ENCODE results near the gene ABCD3. TPM values are rescaled to one million over a fixed set of nuclear protein-coding genes. Genes with fewer than 3 reads are reported as not detected.
"Not testable (repeated sequence)": the region's sequence is repeated elsewhere in the genome, so short reads cannot be mapped to it uniquely, and the experiment has no call there.

ABCD3 gene
- total and polyA plus RNA-seq, 2 of the 8 experiments (the other 6 are each of a cell fraction or from before 2014, with no cell fraction given): 6.6 to 29.4 TPM

GRCh38 chr1:94445733-94446132 is 27.5 kb downstream of the ABCD3 start:
- POLR2A ChIA-PET (ENCODE audit: partially characterized antibody); H3K27me3 ChIP-seq (replicated peaks in 1 of 4; ENCODE audit: control insufficient read depth in 3 of 4, extremely low read depth in 1 of 4, insufficient read depth in 3 of 4, low read length in 3 of 4); H4K91ac ChIP-seq (replicated peaks; ENCODE audit: insufficient read length, low read length); H3K56ac ChIP-seq (replicated peaks; ENCODE audit: insufficient read length, low read depth, low read length); H3K23me2 ChIP-seq (ENCODE audit: low read depth, low read length); H3K4ac ChIP-seq (replicated peaks; ENCODE audit: insufficient read length, low read depth, low read length); H3K79me1 ChIP-seq (ENCODE audit: low read depth, low read length); H3K4me1 ChIP-seq (replicated peaks in 1 of 4; ENCODE audit: control insufficient read depth in 3 of 4, insufficient read depth in 4 of 4, low read length in 3 of 4); CTCF ChIA-PET (ENCODE audit: partially characterized antibody); H2BK12ac ChIP-seq (ENCODE audit: low read depth, low read length); H3K27ac ChIP-seq (ENCODE audit: low read depth, low read length); H2BK5ac ChIP-seq (ENCODE audit: low read depth, low read length); H3K9ac ChIP-seq (replicated peaks in 1 of 4; ENCODE audit: extremely low read depth in 1 of 4, low read depth in 3 of 4, low read length in 3 of 4); H3K18ac ChIP-seq (ENCODE audit: extremely low read depth, low read length); H3K4me3 ChIP-seq (ENCODE audit: extremely low read depth in 1 of 4, insufficient read depth in 2 of 4, low read depth in 3 of 4, low read length in 4 of 4); H3K14ac ChIP-seq (ENCODE audit: insufficient read length); H4K8ac ChIP-seq (ENCODE audit: extremely low read depth, insufficient read depth, low read length); H2AK5ac ChIP-seq (ENCODE audit: low read depth, low read length); H4K5ac ChIP-seq (ENCODE audit: insufficient read length, low read depth, low read length); H4K20me1 ChIP-seq (replicated peaks in 1 of 2; ENCODE audit: control insufficient read depth in 1 of 2, insufficient read depth in 2 of 2, low read length in 2 of 2); H3K4me2 ChIP-seq (ENCODE audit: insufficient read depth in 1 of 2, low read depth in 2 of 2, low read length in 2 of 2); H2BK15ac ChIP-seq (ENCODE audit: low read length); H2BK120ac ChIP-seq (replicated peaks; ENCODE audit: low read depth, low read length); H3K23ac ChIP-seq (ENCODE audit: insufficient read length); H2AFZ ChIP-seq (ENCODE audit: low read length); H2BK20ac ChIP-seq (ENCODE audit: low read length); FAIRE-seq; DNase-seq (ENCODE audit: low read depth in 1 of 2, low spot score in 2 of 2): not testable (repeated sequence)
- Histone ChIP-seq H3K79me2 (ENCODE audit: control insufficient read depth in 1 of 2, insufficient read depth in 2 of 2, low read length in 2 of 2) (peaks cover 0 to 36% of the 10 kb centered on the region in 2 experiments; a peak in 2 of 4 replicates), H3K9me3 (ENCODE audit: insufficient read depth in 2 of 2, low read depth in 1 of 2, low read length in 1 of 2) (peaks cover 35 to 40% of the 10 kb centered on the region in 2 experiments), H3K36me3 (ENCODE audit: control insufficient read depth in 2 of 4, insufficient read depth in 4 of 4, low read length in 3 of 4) (peaks cover 0 to 20% (median 3%) of the 10 kb centered on the region in 4 experiments; a peak in 5 of 8 replicates)
- WGBS, 2 experiments (ENCODE audit: extremely low coverage in 1 of 2, insufficient coverage in 1 of 2, insufficient read length in 1 of 2, insufficient replicate concordance in 2 of 2, low coverage in 1 of 2, low lambda C conversion rate in 2 of 2, missing lambda C conversion rate in 1 of 2): 84% methylated on average over 8 of the region's 8 CpGs; no CpG with 5 or more reads in 1 of the 2 experiments

- H3K18ac ChIP-seq (ENCODE audit: extremely low read depth, low read length); H3K4ac ChIP-seq (replicated peaks; ENCODE audit: insufficient read length, low read depth, low read length); H4K91ac ChIP-seq (replicated peaks; ENCODE audit: insufficient read length, low read length); FAIRE-seq; H3K27me3 ChIP-seq (replicated peaks in 1 of 4; ENCODE audit: control insufficient read depth in 3 of 4, extremely low read depth in 1 of 4, insufficient read depth in 3 of 4, low read length in 3 of 4); H4K8ac ChIP-seq (ENCODE audit: extremely low read depth, insufficient read depth, low read length); POLR2A ChIA-PET (ENCODE audit: partially characterized antibody); H3K9ac ChIP-seq (replicated peaks in 1 of 4; ENCODE audit: extremely low read depth in 1 of 4, low read depth in 3 of 4, low read length in 3 of 4); H3K4me1 ChIP-seq (replicated peaks in 1 of 4; ENCODE audit: control insufficient read depth in 3 of 4, insufficient read depth in 4 of 4, low read length in 3 of 4); H2BK120ac ChIP-seq (replicated peaks; ENCODE audit: low read depth, low read length); H3K23ac ChIP-seq (ENCODE audit: insufficient read length); H3K14ac ChIP-seq (ENCODE audit: insufficient read length); H3K79me1 ChIP-seq (ENCODE audit: low read depth, low read length); CTCF ChIA-PET (ENCODE audit: partially characterized antibody); H3K27ac ChIP-seq (ENCODE audit: low read depth, low read length); H2BK20ac ChIP-seq (ENCODE audit: low read length); H2BK12ac ChIP-seq (ENCODE audit: low read depth, low read length); H2AFZ ChIP-seq (ENCODE audit: low read length); H3K23me2 ChIP-seq (ENCODE audit: low read depth, low read length); H4K5ac ChIP-seq (ENCODE audit: insufficient read length, low read depth, low read length); H4K20me1 ChIP-seq (replicated peaks in 1 of 2; ENCODE audit: control insufficient read depth in 1 of 2, insufficient read depth in 2 of 2, low read length in 2 of 2); DNase-seq (ENCODE audit: low read depth in 1 of 2, low spot score in 2 of 2); H3K4me3 ChIP-seq (ENCODE audit: extremely low read depth in 1 of 4, insufficient read depth in 2 of 4, low read depth in 3 of 4, low read length in 4 of 4); H2BK5ac ChIP-seq (ENCODE audit: low read depth, low read length); H2BK15ac ChIP-seq (ENCODE audit: low read length); H3K4me2 ChIP-seq (ENCODE audit: insufficient read depth in 1 of 2, low read depth in 2 of 2, low read length in 2 of 2); H2AK5ac ChIP-seq (ENCODE audit: low read depth, low read length); H3K56ac ChIP-seq (replicated peaks; ENCODE audit: insufficient read length, low read depth, low read length): not testable (repeated sequence)
- 88% methylated on average over 6 of the region's 6 CpGs; no CpG with 5 or more reads in 1 of the 2 experiments for WGBS, 2 experiments (ENCODE audit: extremely low coverage in 1 of 2, insufficient coverage in 1 of 2, insufficient read length in 1 of 2, insufficient replicate concordance in 2 of 2, low coverage in 1 of 2, low lambda C conversion rate in 2 of 2, missing lambda C conversion rate in 1 of 2)
- Histone ChIP-seq H3K9me3 (ENCODE audit: insufficient read depth in 2 of 2, low read depth in 1 of 2, low read length in 1 of 2) (peaks cover 35 to 41% of the 10 kb centered on the region in 2 experiments), H3K36me3 (ENCODE audit: control insufficient read depth in 2 of 4, insufficient read depth in 4 of 4, low read length in 3 of 4) (peaks cover 0 to 25% (median 3%) of the 10 kb centered on the region in 4 experiments; a peak in 5 of 8 replicates), H3K79me2 (ENCODE audit: control insufficient read depth in 1 of 2, insufficient read depth in 2 of 2, low read length in 2 of 2) (peaks cover 0 to 32% of the 10 kb centered on the region in 2 experiments; a peak in 2 of 4 replicates)
These were observed 28.0 kb downstream of the ABCD3 start for GRCh38 chr1:94446177-94446576.
